Esophagus (tissue), 2 donors: ENCODE measurements around the gene EDRF1. TPM values are rescaled to one million over a fixed set of nuclear protein-coding genes. Genes with fewer than 3 reads are reported as not detected.

Experiments
- H3K27ac ChIP-seq, 2 donors: one replicate each; pipeline ENCODE4 v1.5.1; 2013; ENCODE audit warnings: low read depth in 2 of 2, mild to moderate bottlenecking in 2 of 2, inconsistent platforms in 1 of 2, low read length in 1 of 2, moderate library complexity in 1 of 2
- H3K27me3 ChIP-seq, 2 donors: one replicate each; pipeline ENCODE4 v1.6.1; 2013; ENCODE audit warnings: low read length in 2 of 2, control low read depth in 1 of 2, mild to moderate bottlenecking in 1 of 2; ENCODE audit not compliant: insufficient read depth in 2 of 2, control insufficient read depth in 1 of 2
- H3K36me3 ChIP-seq, 2 donors: one replicate each; pipeline ENCODE4 v1.6.1; 2013; ENCODE audit warnings: low read length in 1 of 2; ENCODE audit not compliant: control insufficient read depth in 2 of 2, insufficient read depth in 2 of 2
- H3K4me1 ChIP-seq, 2 donors: one replicate each; pipeline ENCODE4 v1.6.1; 2013; ENCODE audit warnings: low read length in 1 of 2; ENCODE audit not compliant: control insufficient read depth in 2 of 2, insufficient read depth in 2 of 2
- H3K4me3 ChIP-seq, 2 donors: one replicate each; pipeline ENCODE4 v1.5.1; 2013; ENCODE audit warnings: low read length in 2 of 2, mild to moderate bottlenecking in 2 of 2, low read depth in 1 of 2, moderate library complexity in 1 of 2
- H3K9me3 ChIP-seq, 2 donors: one replicate each; pipeline ENCODE4 v1.6.1; 2013; ENCODE audit warnings: mild to moderate bottlenecking in 2 of 2, low read depth in 1 of 2, low read length in 1 of 2, moderate library complexity in 1 of 2; ENCODE audit not compliant: control insufficient read depth in 2 of 2, insufficient read depth in 1 of 2
- WGBS, 2 donors: extraction: QIAGEN DNeasy Blood & Tissue Kit; methylation state at CpG; one replicate each; pipeline ENCODE4 v1.1.7; 2013; 5-methylcytosine and 5-hydroxymethylcytosine counted together
- polyA plus RNA-seq, 2 donors: library from polyadenylated mRNA; stranded (reverse); fragments of 200-250 nt; gene quantifications; one replicate each; pipeline ENCODE4 v1.2.3, GENCODE V29; 2013
- donor health status: healthy with polysubstance abuse.
- donor health status: Bipolar disorder and iron deficiency.

Gene EDRF1
- polyA plus RNA-seq, 2 donors, result 8.2 to 14.6 TPM

- Histone ChIP-seq H3K27me3 (no peaks in the 10 kb centered on the region), H3K4me1 (no peaks in the 10 kb centered on the region), H3K4me3 (no peak overlapping the region), H3K36me3 (peaks cover 14 to 19% of the 10 kb centered on the region in 2 donors), H3K9me3 (no peaks in the 10 kb centered on the region), H3K27ac (no peak overlapping the region)
- WGBS, 2 donors, result 93 to 99% methylated on average over 1 of the region's 1 CpG
Observed at GRCh38 chr10:125734148-125734547, 14.6 kb downstream of the EDRF1 start.

DNA sequence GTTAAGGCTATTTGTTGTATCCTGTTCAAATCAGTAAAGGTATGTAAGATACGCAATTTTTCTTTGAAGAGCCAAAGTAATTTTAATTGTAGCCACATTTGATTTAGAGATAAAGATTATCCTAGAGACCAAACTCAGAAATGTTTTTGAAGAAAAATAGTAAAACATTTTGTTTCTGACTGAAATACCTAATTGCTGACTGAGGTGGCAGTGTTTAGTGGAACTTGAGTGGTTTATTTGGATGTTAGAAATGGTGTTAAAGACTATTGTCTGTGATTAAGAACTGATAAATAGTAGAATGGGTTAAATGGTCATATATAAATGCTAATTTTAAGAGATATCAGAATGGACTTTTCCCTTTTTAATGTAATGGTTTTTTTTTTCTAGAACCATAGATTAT is 15.3 kb downstream of the EDRF1 start:
- WGBS, 2 donors, result 89 to 95% methylated on average over 1 of the region's 1 CpG
- Histone ChIP-seq H3K4me1 (no peaks in the 10 kb centered on the region), H3K9me3 (no peaks in the 10 kb centered on the region), H3K4me3 (no peak overlapping the region), H3K36me3 (peaks cover 15 to 18% of the 10 kb centered on the region in 2 donors), H3K27me3 (no peaks in the 10 kb centered on the region), H3K27ac (no peak overlapping the region)

- WGBS, 2 donors, result 91 to 93% methylated on average over 5 of the region's 5 CpGs
- no peak overlapping the region for H3K4me3 ChIP-seq
- H3K27me3 ChIP-seq, result no peaks in the 10 kb centered on the region
- H3K36me3 ChIP-seq, result peaks cover 19 to 20% of the 10 kb centered on the region in 2 donors
- H3K4me1 ChIP-seq, result no peaks in the 10 kb centered on the region
- H3K27ac ChIP-seq, result no peak overlapping the region
- no peaks in the 10 kb centered on the region for H3K9me3 ChIP-seq
Observed at GRCh38 chr10:125738206-125738605, 18.7 kb downstream of the EDRF1 start.

DNA sequence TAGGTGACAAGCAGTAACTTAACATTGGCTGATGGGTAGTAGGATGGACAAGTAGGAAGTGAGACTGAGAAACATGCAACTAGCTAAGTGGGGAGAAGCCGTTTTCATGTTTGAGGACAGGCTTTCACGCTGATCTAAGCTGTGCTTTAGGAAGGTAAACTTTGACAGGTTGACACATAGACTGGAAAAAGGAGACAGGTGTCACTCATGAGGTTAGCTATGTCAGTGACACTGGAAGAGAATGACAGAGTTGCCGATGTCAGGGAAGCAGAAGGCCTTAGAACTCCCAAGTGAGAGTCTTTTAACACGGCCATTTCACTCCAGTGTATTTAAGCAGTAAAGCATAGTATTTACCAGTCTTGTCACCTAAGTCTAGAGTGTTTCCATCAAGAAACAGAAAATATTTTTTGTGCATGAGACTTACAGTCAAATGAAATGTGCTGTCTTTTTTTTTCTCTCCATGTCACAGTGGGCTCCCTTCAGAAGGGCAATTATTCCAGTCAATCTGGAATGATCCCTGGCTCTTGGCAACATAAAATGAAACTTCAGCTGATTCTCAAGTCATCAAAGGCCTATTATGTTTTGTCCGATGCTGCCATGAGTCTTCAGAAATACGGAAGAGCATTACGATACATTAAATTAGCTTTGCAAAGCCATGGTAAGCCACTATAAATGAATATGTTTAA is 20.6 kb downstream of the EDRF1 start:
- H3K36me3 ChIP-seq, result peaks cover 24 to 26% of the 10 kb centered on the region in 2 donors
- H3K4me3 ChIP-seq, result no peak overlapping the region
- WGBS, 2 donors, result 91 to 92% methylated on average over 7 of the region's 7 CpGs
- no peaks in the 10 kb centered on the region for H3K9me3 ChIP-seq
- H3K27me3 ChIP-seq, result no peaks in the 10 kb centered on the region
- no peaks in the 10 kb centered on the region for H3K4me1 ChIP-seq
- H3K27ac ChIP-seq, result no peak overlapping the region

- Histone ChIP-seq H3K4me1 (no peaks in the 10 kb centered on the region), H3K4me3 (no peak overlapping the region), H3K9me3 (no peaks in the 10 kb centered on the region), H3K27ac (no peak overlapping the region), H3K36me3 (peaks cover 20% of the 10 kb centered on the region in 2 donors), H3K27me3 (no peaks in the 10 kb centered on the region)
- 63 to 66% methylated on average over 2 of the region's 2 CpGs for WGBS, 2 donors
Observed at GRCh38 chr10:125742465-125742864, 23.0 kb downstream of the EDRF1 start.

DNA sequence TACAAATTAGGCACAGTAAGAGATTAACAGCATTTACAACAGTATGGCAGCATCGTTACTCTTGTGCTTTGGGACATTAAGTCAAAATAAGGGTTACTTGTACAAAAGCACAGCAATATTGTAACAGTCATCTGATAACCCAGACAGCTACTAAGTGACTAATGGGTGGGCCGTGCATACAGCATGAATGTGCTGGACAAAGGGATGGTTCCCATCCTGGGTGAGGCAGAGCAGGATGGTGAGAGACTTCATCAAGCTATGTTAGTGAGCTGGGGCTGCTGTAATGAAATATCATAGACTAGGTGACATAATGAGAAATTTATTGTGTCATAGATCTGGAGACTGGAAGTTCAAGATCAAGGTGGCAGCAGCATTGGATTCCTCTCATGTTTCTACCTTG is 25.4 kb downstream of the EDRF1 start:
- H3K9me3 ChIP-seq, result no peaks in the 10 kb centered on the region
- 94 to 100% methylated on average over 2 of the region's 2 CpGs for WGBS, 2 donors
- H3K36me3 ChIP-seq, result peaks cover 10 to 24% of the 10 kb centered on the region in 2 donors
- H3K27ac ChIP-seq, result no peak overlapping the region
- no peaks in the 10 kb centered on the region for H3K27me3 ChIP-seq
- H3K4me3 ChIP-seq, result no peak overlapping the region
- H3K4me1 ChIP-seq, result no peaks in the 10 kb centered on the region

GRCh38 chr10:125747417-125747816 is 27.9 kb downstream of the EDRF1 start:
- Histone ChIP-seq H3K9me3 (no peaks in the 10 kb centered on the region), H3K4me1 (no peaks in the 10 kb centered on the region), H3K27ac (no peak overlapping the region), H3K36me3 (peaks cover 12 to 27% of the 10 kb centered on the region in 2 donors), H3K4me3 (no peak overlapping the region), H3K27me3 (no peaks in the 10 kb centered on the region)
- 80 to 87% methylated on average over 5 of the region's 5 CpGs for WGBS, 2 donors

GRCh38 chr10:125756196-125756595 is 36.7 kb downstream of the EDRF1 start:
- no peaks in the 10 kb centered on the region for H3K4me1 ChIP-seq
- WGBS, 2 donors, result 72 to 79% methylated on average over 5 of the region's 5 CpGs
- peaks cover 8 to 23% of the 10 kb centered on the region in 2 donors for H3K36me3 ChIP-seq
- H3K27me3 ChIP-seq, result no peaks in the 10 kb centered on the region
- H3K4me3 ChIP-seq, result no peak overlapping the region
- no peak overlapping the region for H3K27ac ChIP-seq
- H3K9me3 ChIP-seq, result no peaks in the 10 kb centered on the region

- H3K4me3 ChIP-seq, result no peak overlapping the region
- no peaks in the 10 kb centered on the region for H3K9me3 ChIP-seq
- no peaks in the 10 kb centered on the region for H3K27me3 ChIP-seq
- H3K27ac ChIP-seq, result no peak overlapping the region
- H3K36me3 ChIP-seq, result peaks cover under 1 to 17% of the 10 kb centered on the region in 2 donors
- no peaks in the 10 kb centered on the region for H3K4me1 ChIP-seq
- whole genome bisulfite sequencing, 2 donors, result 88 to 89% methylated on average over 5 of the region's 5 CpGs
Observed at GRCh38 chr10:125756853-125757487, 37.5 kb downstream of the EDRF1 start.

DNA sequence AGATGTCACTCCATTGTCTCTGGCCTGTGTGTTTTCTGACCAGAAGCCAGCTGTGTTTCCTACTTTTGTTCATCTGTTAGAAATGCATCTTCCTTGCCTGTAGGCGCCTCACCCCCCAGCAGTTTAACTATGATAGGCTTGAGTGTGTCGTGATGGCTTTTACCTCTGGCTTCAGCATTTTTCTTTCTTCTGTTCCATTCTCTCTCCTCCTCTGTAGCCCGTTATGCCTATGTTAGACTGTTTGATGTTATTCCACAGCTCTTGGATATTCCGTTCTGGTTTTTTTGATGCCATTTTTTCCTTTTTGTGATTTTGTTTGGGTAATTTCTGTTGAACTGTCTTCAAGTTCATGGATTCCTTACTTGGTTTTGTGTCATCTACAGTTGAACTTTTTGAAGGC is 38.2 kb downstream of the EDRF1 start:
- Histone ChIP-seq H3K9me3 (no peaks in the 10 kb centered on the region), H3K27me3 (no peaks in the 10 kb centered on the region), H3K4me3 (no peak overlapping the region), H3K36me3 (peaks cover 0 to 19% of the 10 kb centered on the region in 2 donors), H3K27ac (no peak overlapping the region), H3K4me1 (no peaks in the 10 kb centered on the region)
- WGBS, 2 donors, result 93 to 94% methylated on average over 4 of the region's 4 CpGs
